OCI-LY7 (cell line): Measurements from ENCODE around the gene LAPTM5. TPM values are rescaled to one million over a fixed set of nuclear protein-coding genes. Genes with fewer than 3 reads are reported as not detected.

Experiments used
- BruUV-seq: library from RNA; stranded (reverse); fragments of 400-500 nt; replicated peaks from 2 replicates; lab custom pipeline; 2021; lab: Mats Ljungman, UMichigan
- CTCF ChIA-PET: fragments of 300-600 bp; sonication (Branson Sonifier 250); formaldehyde crosslinking; loops from one replicate; lab custom pipeline; 2022; ENCODE audit warnings: antibody characterized with exemption; ENCODE audit not compliant: unreplicated experiment; lab: Charles Lee
- POLR2A ChIA-PET: fragments of 300-600 bp; sonication (Branson Sonifier 250); formaldehyde crosslinking; loops from one replicate; lab custom pipeline; 2022; ENCODE audit warnings: antibody characterized with exemption; lab: Charles Lee
- DNase-seq: peaks from one replicate; pipeline ENCODE4 v3.0.0-alpha.2; 2015; ENCODE audit warnings: low spot score
- H2AFZ ChIP-seq: fragments of 200-600 bp; sonication (generic), shearing (Covaris generic); 2 replicates; pipeline ENCODE4 v1.6.1; 2014; ENCODE audit warnings: mild to moderate bottlenecking, antibody characterized with exemption, low read length, moderate library complexity
- H3K27ac ChIP-seq: fragments of 200-600 bp; sonication (generic); 2 replicates; pipeline ENCODE4 v1.5.1; 2014; ENCODE audit warnings: mixed run types, low read depth, mild to moderate bottlenecking, moderate library complexity, low read length, inconsistent platforms; ENCODE audit not compliant: poor library complexity, severe bottlenecking
- H3K36me3 ChIP-seq: fragments of 200-600 bp; sonication (generic); 2 replicates; pipeline ENCODE4 v1.6.1; 2014; ENCODE audit warnings: mild to moderate bottlenecking, antibody characterized with exemption, low read length, moderate library complexity, mixed read lengths; ENCODE audit not compliant: insufficient read depth
- H3K4me1 ChIP-seq: fragments of 200-600 bp; sonication (generic); 2 replicates; pipeline ENCODE4 v1.5.1; 2014; ENCODE audit warnings: mild to moderate bottlenecking, low read length; ENCODE audit not compliant: insufficient read depth, poor library complexity, severe bottlenecking
- H3K4me2 ChIP-seq: fragments of 200-600 bp; sonication (generic); 2 replicates; pipeline ENCODE4 v1.6.1; 2014; ENCODE audit warnings: mild to moderate bottlenecking, low read length
- H3K4me3 ChIP-seq: fragments of 200-600 bp; sonication (generic); 2 replicates; pipeline ENCODE4 v1.5.1; 2014; ENCODE audit warnings: mild to moderate bottlenecking, low read depth, low read length; ENCODE audit not compliant: poor library complexity, severe bottlenecking
- H3K79me2 ChIP-seq: fragments of 200-600 bp; sonication (generic); 2 replicates; pipeline ENCODE4 v1.6.1; 2016; ENCODE audit warnings: low read depth, mild to moderate bottlenecking, low read length, moderate library complexity, mixed read lengths; ENCODE audit not compliant: insufficient read depth
- H3K9me2 ChIP-seq: fragments of 200-600 bp; sonication (generic); 2 replicates; pipeline ENCODE4 v1.6.1; 2016; ENCODE audit warnings: mild to moderate bottlenecking, low read length, mixed read lengths; ENCODE audit not compliant: insufficient read depth
- H3K9me3 ChIP-seq: fragments of 200-600 bp; sonication (generic); 2 replicates; pipeline ENCODE4 v1.6.1; 2014; ENCODE audit warnings: mild to moderate bottlenecking, mixed run types, low read length, mixed read lengths
- H4K20me1 ChIP-seq: fragments of 200-600 bp; sonication (generic); 2 replicates; pipeline ENCODE4 v1.6.1; 2014; ENCODE audit warnings: mild to moderate bottlenecking, antibody characterized with exemption, low read length, moderate library complexity, mixed read lengths; ENCODE audit not compliant: insufficient read depth
- EZH2phosphoT487 ChIP-seq: fragments of 200-600 bp; sonication (generic); IDR thresholded peaks from 2 replicates; pipeline ENCODE4 v1.6.1; 2018; ENCODE audit warnings: low read depth, borderline replicate concordance, mild to moderate bottlenecking, mixed run types, antibody characterized with exemption, low read length, moderate library complexity, mixed read lengths
- intact Hi-C: fragments of 100-400 bp; cut with micrococcal nuclease; formaldehyde crosslinking; loops from one replicate; pipeline ENCODE4 v1.10.0; 2022; ENCODE audit not compliant: unreplicated experiment
- total RNA-seq, 2 experiments: library from RNA; depleted of rRNA in 1 of 2; stranded (reverse); fragments of >200 nt in 1 of 2; shearing (Covaris generic) in 1 of 2; gene quantifications; 2 replicates each; pipeline ENCODE4 v1.2.3, GENCODE V29; 2014 to 2022
- TF ChIP-seq, protein P1 (sequence below): fragments of 200-600 bp; sonication (generic); conservative IDR thresholded peaks from 2 replicates; pipeline ENCODE4 v1.5.1; 2014; ENCODE audit warnings: mild to moderate bottlenecking, antibody characterized with exemption, low read length, moderate library complexity, mixed read lengths

LAPTM5 gene
- total RNA-seq, 2 experiments from 2014 or later = 113 to 137 TPM

DNA sequence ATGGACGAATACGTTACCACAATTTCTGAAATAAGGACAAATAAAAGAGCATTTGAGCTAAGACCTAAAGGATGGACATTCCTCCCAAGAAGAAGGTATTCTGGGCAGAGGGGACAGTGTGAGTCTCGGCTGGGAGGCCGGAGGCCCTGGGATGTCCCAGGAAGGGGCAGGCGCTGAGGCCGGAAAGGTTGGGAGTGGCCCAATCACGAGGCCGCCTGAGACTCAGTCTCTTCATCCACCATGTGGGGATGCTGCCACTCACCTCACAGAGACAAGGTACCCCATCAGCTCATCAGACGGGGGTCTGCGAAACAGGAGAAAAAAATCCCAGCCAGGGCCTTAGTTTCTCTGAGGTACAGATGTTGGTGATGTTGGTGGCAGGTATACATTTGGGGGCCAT lies 24.3 kb upstream of the LAPTM5 start:
- BruUV-seq = no TSS peak
- no peaks in the 10 kb centered on the region for H3K9me3 ChIP-seq
- DNase-seq = no peak
- TF ChIP-seq EZH2phosphoT487 = no peak
- TF ChIP-seq, protein P1, sequence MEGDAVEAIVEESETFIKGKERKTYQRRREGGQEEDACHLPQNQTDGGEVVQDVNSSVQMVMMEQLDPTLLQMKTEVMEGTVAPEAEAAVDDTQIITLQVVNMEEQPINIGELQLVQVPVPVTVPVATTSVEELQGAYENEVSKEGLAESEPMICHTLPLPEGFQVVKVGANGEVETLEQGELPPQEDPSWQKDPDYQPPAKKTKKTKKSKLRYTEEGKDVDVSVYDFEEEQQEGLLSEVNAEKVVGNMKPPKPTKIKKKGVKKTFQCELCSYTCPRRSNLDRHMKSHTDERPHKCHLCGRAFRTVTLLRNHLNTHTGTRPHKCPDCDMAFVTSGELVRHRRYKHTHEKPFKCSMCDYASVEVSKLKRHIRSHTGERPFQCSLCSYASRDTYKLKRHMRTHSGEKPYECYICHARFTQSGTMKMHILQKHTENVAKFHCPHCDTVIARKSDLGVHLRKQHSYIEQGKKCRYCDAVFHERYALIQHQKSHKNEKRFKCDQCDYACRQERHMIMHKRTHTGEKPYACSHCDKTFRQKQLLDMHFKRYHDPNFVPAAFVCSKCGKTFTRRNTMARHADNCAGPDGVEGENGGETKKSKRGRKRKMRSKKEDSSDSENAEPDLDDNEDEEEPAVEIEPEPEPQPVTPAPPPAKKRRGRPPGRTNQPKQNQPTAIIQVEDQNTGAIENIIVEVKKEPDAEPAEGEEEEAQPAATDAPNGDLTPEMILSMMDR = no peak
- H3K4me1 ChIP-seq = peaks cover 12% of the 10 kb centered on the region
- POLR2A ChIA-PET = interaction anchor here (0.7 kb wide), 1 partner anchor 31 kb away, joined by 3 read pairs; no protein-coding TSS in a partner anchor
- H3K36me3 ChIP-seq = no peaks in the 10 kb centered on the region
- no peak overlapping the region for H2AFZ ChIP-seq
- no peak overlapping the region for H3K27ac ChIP-seq
- no peaks in the 10 kb centered on the region for H3K9me2 ChIP-seq
- CTCF ChIA-PET = interaction anchor here (1.0 to 1.6 kb wide), 2 partner anchors 62 to 132 kb away, joined by 3 to 4 read pairs; no protein-coding TSS in a partner anchor
- intact Hi-C loops = loop anchor here (1.0 to 5.0 kb wide), 2 partner anchors 129 to 145 kb away; no protein-coding TSS in a partner anchor
- H3K79me2 ChIP-seq = no peaks in the 10 kb centered on the region
- H4K20me1 ChIP-seq = no peaks in the 10 kb centered on the region
- no peak overlapping the region for H3K4me3 ChIP-seq
- no peak overlapping the region for H3K4me2 ChIP-seq

DNA sequence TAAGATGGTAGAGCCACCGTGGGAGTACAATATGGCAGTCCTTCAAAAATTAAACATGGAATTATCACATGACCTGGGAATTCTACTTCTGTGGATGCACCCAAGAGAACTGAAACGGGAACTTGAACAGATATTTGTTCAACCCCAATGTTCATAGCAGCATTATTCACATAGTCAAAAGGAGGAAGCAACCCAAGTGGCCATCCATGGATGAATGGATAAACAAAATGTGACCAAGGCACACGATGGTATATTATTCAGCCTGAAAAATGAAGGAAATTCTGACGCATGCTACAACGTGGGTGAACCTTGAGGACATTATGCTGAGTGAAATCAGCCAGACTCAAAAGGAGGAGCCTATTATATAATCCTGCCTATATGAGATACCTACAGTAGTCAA lies 22.8 kb upstream of the LAPTM5 start:
- POLR2A ChIA-PET = interaction anchor here (0.6 to 2.1 kb wide), 6 partner anchors 10 to 62 kb away, joined by 3 to 9 read pairs (median 4); no protein-coding TSS in a partner anchor
- no peaks in the 10 kb centered on the region for H3K9me3 ChIP-seq
- no peak overlapping the region for H2AFZ ChIP-seq
- no peaks in the 10 kb centered on the region for H3K36me3 ChIP-seq
- BruUV-seq = no TSS peak
- no peak for TF ChIP-seq EZH2phosphoT487
- TF ChIP-seq, protein P1 = no peak
- no peak overlapping the region for H3K4me2 ChIP-seq
- no peak overlapping the region for H3K4me3 ChIP-seq
- H3K4me1 ChIP-seq = peaks cover 12% of the 10 kb centered on the region
- intact Hi-C loops = loop anchor here (5.0 kb wide), 1 partner anchor 147 kb away; no protein-coding TSS in a partner anchor
- H3K79me2 ChIP-seq = no peaks in the 10 kb centered on the region
- CTCF ChIA-PET = interaction anchor here (1.0 to 2.9 kb wide), 3 partner anchors 38 to 60 kb away, joined by 3 to 61 read pairs (median 7); no protein-coding TSS in a partner anchor
- H4K20me1 ChIP-seq = no peaks in the 10 kb centered on the region
- DNase-seq = no peak
- no peak overlapping the region for H3K27ac ChIP-seq
- H3K9me2 ChIP-seq = no peaks in the 10 kb centered on the region
